ENCODE data around the gene BAIAP3.

The BAIAP3 gene

GRCh38 chr16:1313721-1314369 lies 19.6 kb upstream of the BAIAP3 start:
- in situ Hi-C loops (cut with MboI; ENCODE audit: low pct_unique_long_range_greater_than_20kb, low sequenced_read_pairs, unreplicated experiment) = no loop called here
- no peak for DNase-seq (ENCODE audit: low spot score)
- TF ChIP-seq CTCF (IDR thresholded peaks at IDR 0.05; ENCODE audit: extremely low read depth, insufficient read depth, missing control alignments) = no peak

- DNase-seq (ENCODE audit: low spot score) = no peak
- TF ChIP-seq CTCF (IDR thresholded peaks at IDR 0.05; ENCODE audit: extremely low read depth, insufficient read depth, missing control alignments) = no peak
These were observed 18.9 kb upstream of the BAIAP3 start for GRCh38 chr16:1314399-1315068.

GRCh38 chr16:1315081-1316032 lies 18.1 kb upstream of the BAIAP3 start:
- in situ Hi-C loops (cut with MboI; ENCODE audit: low pct_unique_long_range_greater_than_20kb, low sequenced_read_pairs, unreplicated experiment) = no loop called here
- DNase-seq (ENCODE audit: low spot score) = no peak
- TF ChIP-seq CTCF (IDR thresholded peaks at IDR 0.05; ENCODE audit: extremely low read depth, insufficient read depth, missing control alignments) = no peak

More at GRCh38 chr16:1314399-1315068, 18.9 kb upstream of the BAIAP3 start:
- in situ Hi-C loops (cut with MboI; ENCODE audit: low pct_unique_long_range_greater_than_20kb, low sequenced_read_pairs, unreplicated experiment) = no loop called here

- no peak for DNase-seq (ENCODE audit: low spot score)
- in situ Hi-C loops (cut with MboI; ENCODE audit: low pct_unique_long_range_greater_than_20kb, low sequenced_read_pairs, unreplicated experiment) = no loop called here
- TF ChIP-seq CTCF (IDR thresholded peaks at IDR 0.05; ENCODE audit: extremely low read depth, insufficient read depth, missing control alignments) = no peak
These were observed 17.4 kb upstream of the BAIAP3 start for GRCh38 chr16:1316033-1316405.

GRCh38 chr16:1317479-1318267 lies 15.8 kb upstream of the BAIAP3 start:
- TF ChIP-seq CTCF (IDR thresholded peaks at IDR 0.05; ENCODE audit: extremely low read depth, insufficient read depth, missing control alignments) = no peak
- in situ Hi-C loops (cut with MboI; ENCODE audit: low pct_unique_long_range_greater_than_20kb, low sequenced_read_pairs, unreplicated experiment) = no loop called here
- DNase-seq (ENCODE audit: low spot score) = no peak

- in situ Hi-C loops (cut with MboI; ENCODE audit: low pct_unique_long_range_greater_than_20kb, low sequenced_read_pairs, unreplicated experiment) = no loop called here
- DNase-seq (ENCODE audit: low spot score) = no peak
- no peak for TF ChIP-seq CTCF (IDR thresholded peaks at IDR 0.05; ENCODE audit: extremely low read depth, insufficient read depth, missing control alignments)
These were observed 15.2 kb upstream of the BAIAP3 start for GRCh38 chr16:1318268-1318545.
